Measurements from ENCODE around the gene KIAA0753.

DNA sequence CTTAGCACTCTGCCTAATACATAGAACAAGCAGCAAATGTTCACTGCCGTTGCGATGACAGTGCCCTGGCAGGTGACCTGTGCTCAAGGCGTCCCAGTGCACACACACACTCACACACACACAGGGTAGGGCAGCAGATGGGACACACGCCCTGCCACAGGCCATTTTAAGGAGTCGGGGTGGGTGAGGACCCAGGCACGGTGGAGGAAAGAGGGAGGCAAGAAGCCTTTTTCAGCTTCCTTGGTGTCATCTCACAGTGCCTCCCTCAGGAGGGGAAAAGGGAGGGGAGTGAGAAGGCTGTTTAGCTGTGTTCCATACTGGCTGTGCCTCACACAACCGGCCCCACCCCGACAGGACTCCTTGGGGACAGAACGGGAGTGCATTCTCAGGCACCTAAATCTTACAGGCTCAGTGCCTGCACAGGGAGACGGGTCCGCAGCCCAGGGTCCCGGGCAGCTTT is 85.6 kb downstream of the KIAA0753 start:
- TF ChIP-seq, protein P1, sequence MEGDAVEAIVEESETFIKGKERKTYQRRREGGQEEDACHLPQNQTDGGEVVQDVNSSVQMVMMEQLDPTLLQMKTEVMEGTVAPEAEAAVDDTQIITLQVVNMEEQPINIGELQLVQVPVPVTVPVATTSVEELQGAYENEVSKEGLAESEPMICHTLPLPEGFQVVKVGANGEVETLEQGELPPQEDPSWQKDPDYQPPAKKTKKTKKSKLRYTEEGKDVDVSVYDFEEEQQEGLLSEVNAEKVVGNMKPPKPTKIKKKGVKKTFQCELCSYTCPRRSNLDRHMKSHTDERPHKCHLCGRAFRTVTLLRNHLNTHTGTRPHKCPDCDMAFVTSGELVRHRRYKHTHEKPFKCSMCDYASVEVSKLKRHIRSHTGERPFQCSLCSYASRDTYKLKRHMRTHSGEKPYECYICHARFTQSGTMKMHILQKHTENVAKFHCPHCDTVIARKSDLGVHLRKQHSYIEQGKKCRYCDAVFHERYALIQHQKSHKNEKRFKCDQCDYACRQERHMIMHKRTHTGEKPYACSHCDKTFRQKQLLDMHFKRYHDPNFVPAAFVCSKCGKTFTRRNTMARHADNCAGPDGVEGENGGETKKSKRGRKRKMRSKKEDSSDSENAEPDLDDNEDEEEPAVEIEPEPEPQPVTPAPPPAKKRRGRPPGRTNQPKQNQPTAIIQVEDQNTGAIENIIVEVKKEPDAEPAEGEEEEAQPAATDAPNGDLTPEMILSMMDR (IDR thresholded peaks at IDR 0.05; ENCODE audit: low read length) = no peak
- no peak for TF ChIP-seq EZH2 (IDR thresholded peaks at IDR 0.05; ENCODE audit: borderline replicate concordance, low read length)
